Central memory CD8-positive, alpha-beta T cell (primary cell): Measurements from ENCODE around the gene ECPAS.
A peak's percentile ranks its signal among the peaks of the same experiment; 100 is the strongest.
"Not testable (repeated sequence)": the region's sequence is repeated elsewhere in the genome, so short reads cannot be mapped to it uniquely, and the experiment has no call there.

Source experiments
- ATAC-seq: fragments of 150-1000 bp; cut with Tn5 transposase; replicated peaks from 2 replicates; pipeline ENCODE4 v1.10.0; 2022; ENCODE audit warnings: mild to moderate bottlenecking, moderate FRiP score, moderate number of reproducible peaks; ENCODE audit not compliant: poor library complexity, severe bottlenecking; ENCODE audit errors: extremely low read depth
- DNase-seq, 2 donors: peaks; one replicate each; pipeline ENCODE4 v3.0.0; 2021; ENCODE audit warnings: low spot score in 2 of 2
- H3K27ac Mint-ChIP-seq: one replicate; pipeline ENCODE4 v1.8.0; 2022; ENCODE audit warnings: low read depth, mild to moderate bottlenecking, moderate library complexity, mixed read lengths
- H3K27me3 Mint-ChIP-seq: one replicate; pipeline ENCODE4 v1.8.0; 2022; ENCODE audit warnings: mixed read lengths
- H3K36me3 Mint-ChIP-seq: one replicate; pipeline ENCODE4 v1.8.0; 2022; ENCODE audit warnings: mild to moderate bottlenecking, moderate library complexity, mixed read lengths; ENCODE audit not compliant: insufficient read depth
- H3K4me1 Mint-ChIP-seq: one replicate; pipeline ENCODE4 v1.8.0; 2022; ENCODE audit warnings: mixed read lengths
- H3K4me3 Mint-ChIP-seq: one replicate; pipeline ENCODE4 v1.8.0; 2022; ENCODE audit warnings: mild to moderate bottlenecking, moderate library complexity, mixed read lengths
- H3K9me3 Mint-ChIP-seq: one replicate; pipeline ENCODE4 v1.8.0; 2022; ENCODE audit warnings: mixed read lengths

Gene ECPAS

DNA sequence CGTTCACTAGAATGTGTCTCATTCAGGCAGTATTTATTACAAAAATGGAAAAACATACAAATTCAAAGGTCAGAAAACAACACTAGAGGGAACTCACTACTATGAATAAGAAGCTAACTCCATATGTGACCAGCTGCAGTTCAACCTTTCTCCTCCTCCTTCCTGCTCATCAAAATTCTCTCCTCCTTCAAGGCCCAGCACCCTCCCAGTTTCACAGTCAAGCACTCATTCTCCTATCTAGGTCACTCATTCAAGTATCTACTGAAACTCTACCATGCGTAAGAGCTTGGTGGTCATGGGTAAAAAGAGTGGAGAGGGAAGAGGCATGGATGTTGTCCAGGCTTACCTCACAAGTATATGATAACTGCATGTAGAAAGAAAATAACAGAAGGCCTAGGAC lies 27.7 kb downstream of the ECPAS start:
- Mint-ChIP-seq H3K9me3 (no peaks in the 10 kb centered on the region), H3K4me3 (no peak overlapping the region), H3K27me3 (no peaks in the 10 kb centered on the region), H3K36me3 (peaks cover 2% of the 10 kb centered on the region), H3K4me1 (peaks cover 72% of the 10 kb centered on the region), H3K27ac (no peak overlapping the region)
- no peak for DNase-seq
- no peak for ATAC-seq

DNA sequence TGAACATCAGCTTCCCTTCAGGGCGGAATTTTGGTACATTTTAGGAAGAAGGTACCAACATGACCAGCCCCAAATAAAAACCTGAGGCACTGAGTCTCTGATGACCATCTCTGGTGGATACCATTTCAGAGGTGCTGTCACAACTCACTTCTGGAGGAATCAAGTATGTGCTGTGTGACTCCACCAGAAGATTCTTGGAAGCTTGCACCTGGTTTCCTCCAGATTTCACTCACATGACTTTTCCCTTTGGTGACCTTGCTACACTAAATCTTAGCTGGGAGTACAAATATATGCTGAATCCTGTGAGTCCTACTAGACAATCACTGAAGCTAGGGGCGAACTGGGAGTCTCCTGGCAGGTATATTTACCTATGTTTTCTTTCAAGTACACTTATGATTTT lies 28.5 kb downstream of the ECPAS start:
- Mint-ChIP-seq H3K4me1 (peaks cover 69% of the 10 kb centered on the region), H3K27me3 (no peaks in the 10 kb centered on the region), H3K27ac (no peak overlapping the region), H3K9me3 (no peaks in the 10 kb centered on the region), H3K4me3 (no peak overlapping the region), H3K36me3 (peaks cover 2% of the 10 kb centered on the region)
- no peak for DNase-seq
- no peak for ATAC-seq

DNA sequence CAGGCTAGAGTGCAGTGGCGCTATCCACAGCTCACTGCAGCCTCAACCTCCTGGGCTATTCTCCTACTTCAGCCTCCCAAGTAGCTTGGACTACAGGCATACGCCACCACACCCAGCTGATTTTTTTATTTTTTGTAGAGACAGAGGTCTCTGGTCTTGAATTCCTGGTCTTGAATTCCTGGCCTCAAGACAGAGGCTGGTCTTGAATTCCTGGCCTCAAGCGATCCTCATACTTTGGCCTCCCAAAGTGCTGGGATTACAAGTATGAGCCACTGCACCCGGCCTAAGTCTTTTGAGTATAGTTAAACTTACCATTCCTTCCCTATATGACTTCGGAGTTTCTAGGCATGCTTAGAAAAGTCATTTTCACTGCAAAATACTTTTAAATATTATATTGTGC lies 29.4 kb downstream of the ECPAS start:
- H3K27me3 Mint-ChIP-seq, result no peaks in the 10 kb centered on the region
- no peak overlapping the region for H3K27ac Mint-ChIP-seq
- peaks cover 8% of the 10 kb centered on the region for H3K36me3 Mint-ChIP-seq
- no peak overlapping the region for H3K4me3 Mint-ChIP-seq
- H3K4me1 Mint-ChIP-seq, result peaks cover 68% of the 10 kb centered on the region
- no peaks in the 10 kb centered on the region for H3K9me3 Mint-ChIP-seq
- DNase-seq (no peak), ATAC-seq (no peak)

DNA sequence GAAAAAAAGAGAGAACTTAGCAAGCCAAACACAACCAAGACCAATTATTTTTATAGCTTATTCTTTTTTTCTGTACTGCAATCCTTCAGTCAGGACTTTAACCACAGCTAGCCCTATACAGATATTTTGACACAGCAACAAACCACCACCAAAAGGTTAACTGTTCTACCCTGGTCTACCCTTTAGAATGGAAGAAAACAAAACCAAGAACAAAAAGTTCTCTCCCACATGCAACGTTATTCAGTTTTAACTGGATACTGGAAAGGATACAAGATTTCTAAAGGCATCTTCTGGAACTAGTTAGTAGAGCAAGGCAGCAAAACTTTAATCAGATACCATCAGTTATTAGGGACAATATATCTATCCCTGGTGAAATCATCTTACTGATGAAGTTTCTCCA lies 32.6 kb downstream of the ECPAS start:
- peaks cover 41% of the 10 kb centered on the region for H3K4me1 Mint-ChIP-seq
- no peak overlapping the region for H3K27ac Mint-ChIP-seq
- H3K36me3 Mint-ChIP-seq, result peaks cover 14% of the 10 kb centered on the region
- no peaks in the 10 kb centered on the region for H3K27me3 Mint-ChIP-seq
- no peaks in the 10 kb centered on the region for H3K9me3 Mint-ChIP-seq
- ATAC-seq (no peak), DNase-seq (no peak)
- no peak overlapping the region for H3K4me3 Mint-ChIP-seq

DNA sequence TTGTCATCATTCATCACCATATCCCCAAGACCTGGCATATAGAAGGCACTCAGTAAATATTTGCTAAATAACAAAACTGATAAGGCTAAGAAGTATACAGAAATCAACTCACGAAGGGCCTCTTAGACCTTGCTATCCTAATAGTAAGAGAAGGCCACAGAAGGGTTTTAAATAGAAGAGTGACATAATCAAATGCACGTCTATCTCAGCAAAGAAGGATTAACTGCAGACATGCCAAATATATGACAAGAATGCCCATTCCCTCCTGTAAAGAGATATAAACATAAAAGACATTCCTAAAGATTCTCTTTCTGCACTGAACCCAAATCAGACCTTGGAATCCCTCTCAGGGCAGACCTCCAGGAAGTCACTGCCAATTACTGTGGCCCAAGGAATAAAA lies 34.1 kb downstream of the ECPAS start:
- Mint-ChIP-seq H3K9me3 (no peaks in the 10 kb centered on the region), H3K4me1 (peaks cover 34% of the 10 kb centered on the region), H3K27me3 (no peaks in the 10 kb centered on the region), H3K27ac (no peak overlapping the region), H3K36me3 (peaks cover 16% of the 10 kb centered on the region), H3K4me3 (no peak overlapping the region)
- DNase-seq (no peak), ATAC-seq (no peak)

DNA sequence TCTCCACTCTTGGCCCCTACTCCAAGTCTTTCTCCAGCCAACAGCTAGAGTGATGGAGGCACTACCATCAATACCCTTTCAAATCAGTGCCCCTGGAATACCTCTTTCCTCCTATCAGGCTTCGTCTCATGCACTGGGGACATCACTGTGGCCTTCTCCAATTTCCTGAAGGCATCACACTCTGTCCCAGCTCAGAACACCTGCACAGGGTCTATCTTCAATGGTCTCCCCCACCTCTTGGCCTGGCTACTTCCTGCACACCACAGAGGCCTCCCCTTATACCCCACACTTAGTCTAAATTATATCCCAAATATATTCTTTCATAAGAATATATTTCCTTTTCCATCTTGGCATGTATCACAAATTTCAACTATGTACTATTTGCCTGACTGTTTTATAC lies 34.5 kb downstream of the ECPAS start:
- H3K4me3 Mint-ChIP-seq, result no peak overlapping the region
- peaks cover 34% of the 10 kb centered on the region for H3K4me1 Mint-ChIP-seq
- no peaks in the 10 kb centered on the region for H3K9me3 Mint-ChIP-seq
- DNase-seq (no peak), ATAC-seq (no peak)
- H3K36me3 Mint-ChIP-seq, result peaks cover 20% of the 10 kb centered on the region
- H3K27ac Mint-ChIP-seq, result no peak overlapping the region
- no peaks in the 10 kb centered on the region for H3K27me3 Mint-ChIP-seq

DNA sequence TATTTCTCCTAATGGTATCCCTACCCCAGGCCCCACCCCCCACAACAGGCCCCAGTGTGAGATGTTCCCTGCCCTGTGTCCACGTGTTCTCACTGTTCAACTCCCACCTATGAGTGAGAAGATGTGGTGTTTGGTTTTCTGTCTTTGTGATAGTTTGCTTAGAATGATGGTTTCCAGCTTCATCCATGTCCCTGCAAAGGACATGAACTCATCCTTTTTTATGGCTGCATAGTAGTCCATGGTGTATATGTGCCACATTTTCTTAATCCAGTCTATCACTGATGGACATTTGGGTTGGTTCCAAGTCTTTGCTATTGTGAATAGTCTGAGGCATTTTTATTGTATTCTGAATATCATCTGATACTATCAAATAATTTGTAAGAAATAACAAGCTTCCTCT lies 38.4 kb downstream of the ECPAS start:
- H3K4me1 Mint-ChIP-seq, H3K9me3 Mint-ChIP-seq, H3K27me3 Mint-ChIP-seq, DNase-seq, H3K4me3 Mint-ChIP-seq, H3K27ac Mint-ChIP-seq, ATAC-seq: not testable (repeated sequence)
- peaks cover 33% of the 10 kb centered on the region for H3K36me3 Mint-ChIP-seq

DNA sequence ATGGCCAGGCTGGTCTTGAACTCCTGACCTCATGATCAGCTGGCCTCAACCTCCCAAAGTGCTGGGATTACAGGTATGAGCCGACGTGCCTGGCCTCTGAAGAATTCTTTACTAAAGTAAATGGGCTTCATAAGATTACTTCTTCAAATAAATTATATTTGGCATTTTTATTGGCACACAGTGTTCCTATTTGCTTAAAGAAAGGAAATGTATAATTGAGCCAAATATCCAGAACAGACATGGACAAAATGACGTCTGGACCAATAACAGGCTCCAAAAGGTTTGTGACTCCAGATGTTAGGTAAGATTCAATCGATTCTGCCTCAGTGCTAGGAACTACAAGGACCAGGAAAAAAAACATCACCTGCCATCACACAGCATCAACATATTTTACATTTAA lies 40.7 kb downstream of the ECPAS start:
- Mint-ChIP-seq H3K4me1 (no peaks in the 10 kb centered on the region), H3K4me3 (no peak overlapping the region), H3K36me3 (peaks cover 46% of the 10 kb centered on the region), H3K27me3 (no peaks in the 10 kb centered on the region), H3K27ac (no peak overlapping the region), H3K9me3 (no peaks in the 10 kb centered on the region)
- no peak for ATAC-seq
- DNase-seq, result no peak

DNA sequence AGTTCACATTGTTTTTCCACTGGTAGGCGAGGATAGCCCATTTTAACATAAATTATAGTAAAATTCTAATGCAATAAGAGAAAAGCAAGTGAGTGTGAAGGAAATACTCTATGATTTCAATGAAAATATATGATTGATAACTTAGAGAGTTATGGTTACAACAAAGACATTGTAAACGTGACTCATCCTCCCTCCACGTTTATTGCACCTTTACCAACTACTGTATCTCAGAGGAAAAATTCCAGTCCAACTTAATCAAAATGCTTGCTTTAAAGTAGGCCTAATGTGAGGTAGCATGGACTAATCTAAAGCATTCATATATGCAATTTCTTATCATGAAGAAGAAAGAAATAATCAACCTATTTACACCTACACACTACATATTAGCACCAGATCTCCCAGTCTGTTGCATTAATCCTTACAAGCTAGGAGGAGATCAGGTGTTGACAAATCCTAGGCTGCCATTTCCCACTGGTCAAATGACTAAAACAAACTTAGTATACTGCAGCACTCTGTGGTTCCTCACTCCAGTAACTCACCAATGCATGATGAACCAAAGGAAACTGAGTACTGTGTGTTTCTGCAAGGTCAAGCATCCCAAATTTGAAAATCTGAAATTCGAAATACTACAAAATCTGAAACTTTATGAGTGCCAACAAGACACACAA lies 41.7 kb downstream of the ECPAS start:
- Mint-ChIP-seq H3K36me3 (peaks cover 45% of the 10 kb centered on the region), H3K4me3 (no peak overlapping the region), H3K4me1 (no peaks in the 10 kb centered on the region), H3K27ac (no peak overlapping the region), H3K27me3 (no peaks in the 10 kb centered on the region), H3K9me3 (no peaks in the 10 kb centered on the region)
- ATAC-seq (no peak), DNase-seq (no peak)

DNA sequence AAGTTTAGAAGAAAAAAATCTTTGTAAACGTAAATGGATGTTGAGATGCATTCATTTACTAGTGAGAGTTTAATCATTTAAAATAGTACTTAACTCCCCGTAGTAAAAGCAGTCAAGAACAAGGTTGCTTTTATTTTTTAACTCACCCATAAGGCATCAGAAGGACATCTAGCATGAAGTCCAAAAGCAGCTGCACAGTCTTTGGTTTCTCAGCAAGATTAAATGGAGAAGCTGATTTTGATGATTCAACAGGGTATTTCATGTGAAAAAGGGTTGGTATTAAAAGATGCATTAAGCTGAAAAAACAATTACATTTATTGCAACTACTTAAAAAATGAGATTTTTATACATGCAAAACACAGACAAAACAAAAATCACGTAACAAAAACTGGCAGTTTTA lies 44.0 kb downstream of the ECPAS start:
- Mint-ChIP-seq H3K4me3 (no peak overlapping the region), H3K27me3 (no peaks in the 10 kb centered on the region), H3K4me1 (no peaks in the 10 kb centered on the region), H3K27ac (no peak overlapping the region), H3K9me3 (no peaks in the 10 kb centered on the region), H3K36me3 (peaks cover 49% of the 10 kb centered on the region)
- no peak for DNase-seq
- no peak for ATAC-seq

DNA sequence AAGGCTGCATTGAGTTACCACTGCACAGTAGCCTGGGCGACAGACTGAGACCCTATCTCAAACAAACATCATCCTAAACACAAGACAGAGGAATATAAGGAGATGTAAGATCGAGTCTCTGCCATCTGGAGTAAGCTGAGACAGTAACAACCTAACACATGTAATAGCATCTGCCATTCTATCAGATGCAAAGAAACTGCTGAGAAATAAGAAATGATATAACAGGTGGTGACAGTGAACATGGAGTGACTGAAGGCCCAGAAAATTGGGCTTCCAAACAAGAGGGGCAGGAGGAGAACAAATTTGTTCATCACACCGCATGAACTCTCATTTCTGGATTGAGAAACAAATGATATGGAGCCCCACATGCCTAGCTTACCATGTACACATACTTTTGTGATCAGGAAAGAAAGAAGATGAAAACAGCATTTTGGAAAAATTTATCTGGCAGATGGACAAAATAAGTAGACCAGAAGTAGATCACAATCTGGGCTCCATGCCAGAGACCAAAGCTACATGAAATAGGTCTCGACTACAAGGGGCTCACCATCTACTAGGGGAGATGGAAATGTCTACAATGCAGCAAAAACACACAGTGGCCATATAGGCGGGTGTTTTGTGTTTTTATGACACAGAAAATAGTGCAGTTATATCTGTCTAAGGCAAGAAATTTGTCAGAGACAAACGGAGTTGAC lies 45.5 kb downstream of the ECPAS start:
- Mint-ChIP-seq H3K4me1 (no peaks in the 10 kb centered on the region), H3K9me3 (no peaks in the 10 kb centered on the region), H3K27me3 (no peaks in the 10 kb centered on the region), H3K27ac (peak overlapping the region; percentile 12), H3K36me3 (peaks cover 42% of the 10 kb centered on the region), H3K4me3 (no peak overlapping the region)
- no peak for DNase-seq
- no peak for ATAC-seq

DNA sequence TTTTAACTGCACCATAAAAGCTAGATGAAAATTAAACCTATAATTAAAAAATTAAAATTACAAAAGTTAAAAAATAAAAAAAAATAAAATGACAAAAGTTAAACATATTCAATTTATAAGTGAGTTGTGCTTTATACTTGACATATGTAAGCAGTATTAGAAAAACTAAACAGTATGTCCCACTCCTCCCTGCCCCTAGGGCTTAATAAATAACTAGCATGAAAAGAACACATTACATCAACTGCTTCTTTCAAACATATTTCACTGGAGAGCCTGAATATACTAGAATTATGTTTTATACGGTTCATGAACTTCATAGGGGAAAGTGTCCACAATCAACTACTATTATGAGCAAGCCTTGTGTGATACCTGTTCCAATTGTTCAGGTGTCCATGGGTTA lies 47.6 kb downstream of the ECPAS start:
- H3K4me1 Mint-ChIP-seq, result no peaks in the 10 kb centered on the region
- peaks cover 41% of the 10 kb centered on the region for H3K36me3 Mint-ChIP-seq
- ATAC-seq, result no peak
- no peak overlapping the region for H3K4me3 Mint-ChIP-seq
- H3K9me3 Mint-ChIP-seq, result no peaks in the 10 kb centered on the region
- no peak overlapping the region for H3K27ac Mint-ChIP-seq
- no peaks in the 10 kb centered on the region for H3K27me3 Mint-ChIP-seq
- no peak for DNase-seq

DNA sequence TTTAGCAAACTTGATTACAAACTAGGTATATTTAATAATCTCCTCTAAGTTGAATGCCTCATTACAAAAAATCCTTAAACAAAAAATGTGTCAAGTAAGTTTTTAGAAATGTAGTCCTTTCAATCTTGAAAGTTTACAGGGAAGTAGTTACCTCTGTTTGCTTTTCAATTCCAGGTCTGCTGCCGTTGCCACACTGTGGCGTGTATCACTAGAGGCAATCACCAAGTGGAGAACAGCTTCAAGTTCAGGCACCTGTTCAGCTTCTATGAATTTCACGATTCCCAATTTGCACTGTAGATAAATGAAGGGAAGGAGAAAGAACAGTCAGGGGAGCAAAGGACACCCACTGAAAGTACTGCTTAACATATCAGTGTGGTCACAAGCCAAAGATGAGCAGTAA lies 51.1 kb downstream of the ECPAS start:
- Mint-ChIP-seq H3K4me3 (no peak overlapping the region), H3K4me1 (no peaks in the 10 kb centered on the region), H3K27me3 (no peaks in the 10 kb centered on the region), H3K36me3 (peaks cover 31% of the 10 kb centered on the region), H3K9me3 (no peaks in the 10 kb centered on the region), H3K27ac (no peak overlapping the region)
- no peak for DNase-seq
- no peak for ATAC-seq
